SK-N-SH (cell line): ENCODE results near the gene ZNF487. TPM values are rescaled to one million over a fixed set of nuclear protein-coding genes. Genes with fewer than 3 reads are reported as not detected.

ENCODE experiments used
- CTCF ChIA-PET: fragments of 300-600, 350-600 bp; formaldehyde crosslinking; extraction: SDS; loops from one replicate; lab custom pipeline; 2021; lab: Yijun Ruan, JAX
- POLR2A ChIA-PET: fragments of 350-600 bp; sonication (Branson Sonifier 250); formaldehyde crosslinking; extraction: SDS; loops from one replicate; lab custom pipeline; 2020; ENCODE audit warnings: antibody characterized with exemption, inconsistent platforms; lab: Yijun Ruan, JAX
- DNase-seq: peaks from one replicate; pipeline ENCODE4 v3.0.0; 2012
- H2AFZ ChIP-seq: fragments of 200-600 bp; sonication (generic); 2 replicates; pipeline ENCODE4 v1.8.1; 2016; ENCODE audit warnings: antibody characterized with exemption, mild to moderate bottlenecking, low read depth
- H3F3A ChIP-seq: fragments of 200-600 bp; sonication (generic); replicated peaks from 2 replicates; pipeline ENCODE3; 2016; ENCODE audit warnings: antibody characterized with exemption, mild to moderate bottlenecking; ENCODE audit not compliant: insufficient read depth
- H3K27ac ChIP-seq, 2 experiments: fragments of 200-500 bp in 1 of 2; fragments of 200-600 bp in 1 of 2; sonication (Bioruptor generic) in 1 of 2; sonication (generic), shearing (Covaris generic) in 1 of 2; 2 replicates each; pipeline versions ENCODE4 v1.5.1 to v1.6.1; 2014 to 2016; ENCODE audit warnings: low read depth in 2 of 2, inconsistent platforms in 1 of 2, low read length in 1 of 2, mild to moderate bottlenecking in 1 of 2, mixed read lengths in 1 of 2
- H3K27me3 ChIP-seq: fragments of 200-600 bp; sonication (generic), shearing (Covaris generic); 2 replicates; pipeline ENCODE4 v1.6.1; 2016; ENCODE audit warnings: mixed run types; ENCODE audit not compliant: insufficient read depth
- H3K36me3 ChIP-seq, 2 experiments: fragments of 200-500 bp in 1 of 2; fragments of 200-600 bp in 1 of 2; sonication (Bioruptor generic) in 1 of 2; sonication (generic) in 1 of 2; replicated peaks in 1 of 2; 2 replicates each; pipeline versions ENCODE3 to v1.5.1; 2014 to 2016; ENCODE audit warnings: low read length in 1 of 2, mild to moderate bottlenecking in 1 of 2; ENCODE audit not compliant: insufficient read depth in 2 of 2, control insufficient read depth in 1 of 2
- H3K4me1 ChIP-seq, 2 experiments: fragments of 200-500 bp in 1 of 2; fragments of 200-600 bp in 1 of 2; sonication (Bioruptor generic) in 1 of 2; sonication (generic), shearing (Covaris generic) in 1 of 2; 2 replicates each; pipeline versions ENCODE4 v1.5.1 to v1.6.1; 2014 to 2016; ENCODE audit warnings: low read depth in 1 of 2, low read length in 1 of 2, mixed run types in 1 of 2; ENCODE audit not compliant: insufficient read depth in 2 of 2, control insufficient read depth in 1 of 2
- H3K4me2 ChIP-seq: fragments of 200-600 bp; sonication (generic), shearing (Covaris generic); 2 replicates; pipeline ENCODE4 v1.6.1; 2017; ENCODE audit warnings: mixed run types
- H3K4me3 ChIP-seq, 2 experiments: fragments of 200-500 bp in 1 of 2; fragments of 200-600 bp in 1 of 2; sonication (Bioruptor generic) in 1 of 2; sonication (generic), shearing (Covaris generic) in 1 of 2; 2 replicates each; pipeline versions ENCODE4 v1.5.1 to v1.8.1; 2014 to 2016; ENCODE audit warnings: low read depth in 2 of 2, inconsistent platforms in 1 of 2, low read length in 1 of 2, mild to moderate bottlenecking in 1 of 2, mixed read lengths in 1 of 2, moderate library complexity in 1 of 2
- H3K79me2 ChIP-seq: fragments of 200-600 bp; sonication (generic); 2 replicates; pipeline ENCODE4 v1.8.1; 2017; ENCODE audit warnings: mild to moderate bottlenecking; ENCODE audit not compliant: insufficient read depth
- H3K9ac ChIP-seq: fragments of 200-600 bp; sonication (generic); 2 replicates; pipeline ENCODE4 v1.6.1; 2017; ENCODE audit warnings: mixed run types
- H3K9me2 ChIP-seq: fragments of 200-600 bp; sonication (generic); 2 replicates; pipeline ENCODE4 v1.6.1; 2017; ENCODE audit warnings: mixed run types
- H3K9me3 ChIP-seq: fragments of 200-600 bp; sonication (generic); 2 replicates; pipeline ENCODE4 v1.6.1; 2017; ENCODE audit warnings: mixed run types, mild to moderate bottlenecking, moderate library complexity
- H4K20me1 ChIP-seq: fragments of 200-600 bp; sonication (generic); 2 replicates; pipeline ENCODE4 v1.6.1; 2017; ENCODE audit warnings: mild to moderate bottlenecking, mixed run types; ENCODE audit not compliant: insufficient read depth
- ELF1 ChIP-seq: IDR thresholded peaks from 2 replicates; pipeline ENCODE4 v1.4.0; 2012
- EP300 ChIP-seq, 2 experiments: IDR thresholded peaks; 2 replicates each; pipeline versions ENCODE4 v1.4.0 to v1.6.1; 2012; ENCODE audit warnings: borderline replicate concordance in 1 of 2, low read depth in 1 of 2, low read length in 1 of 2
- FOSL2 ChIP-seq: IDR thresholded peaks from 2 replicates; pipeline ENCODE4 v1.4.0; 2012; ENCODE audit warnings: low read depth, mild to moderate bottlenecking, moderate library complexity, borderline replicate concordance
- GABPA ChIP-seq: IDR thresholded peaks from 2 replicates; pipeline ENCODE4 v1.4.0; 2012; ENCODE audit warnings: low read depth, mild to moderate bottlenecking
- IRF3 ChIP-seq: fragments of 150-350 bp; IDR thresholded peaks from 2 replicates; pipeline ENCODE4 v1.6.1; 2016; ENCODE audit warnings: mild to moderate bottlenecking, low read depth, low read length
- NFIC ChIP-seq: IDR thresholded peaks from 2 replicates; pipeline ENCODE4 v1.4.0; 2012; ENCODE audit warnings: borderline replicate concordance
- NRF1 ChIP-seq: IDR thresholded peaks from 2 replicates; pipeline ENCODE4 v1.6.1; 2012; ENCODE audit warnings: low read depth, mild to moderate bottlenecking, low read length
- REST ChIP-seq: IDR thresholded peaks from 2 replicates; pipeline ENCODE4 v1.6.1; 2012; ENCODE audit warnings: mild to moderate bottlenecking, low read depth, low read length, moderate library complexity
- RXRA ChIP-seq: IDR thresholded peaks from 2 replicates; pipeline ENCODE4 v1.4.0; 2012; ENCODE audit warnings: low read depth, mild to moderate bottlenecking, borderline replicate concordance
- SIN3A ChIP-seq: IDR thresholded peaks from 2 replicates; pipeline ENCODE4 v1.6.1; 2012; ENCODE audit warnings: low read depth, mild to moderate bottlenecking, low read length, moderate library complexity, borderline replicate concordance
- SMC3 ChIP-seq: IDR thresholded peaks from 2 replicates; pipeline ENCODE4 v1.6.1; 2012; ENCODE audit warnings: low read depth, low read length, improper control_type of control experiment
- polyA plus RNA-seq, 3 experiments: library from polyadenylated mRNA; depleted of rRNA; stranded (reverse); fragments of >200 nt; gene quantifications; 2 replicates each; pipeline ENCODE4 v1.2.3, GENCODE V29; 2012
- TF ChIP-seq, protein P1 (sequence below): IDR thresholded peaks from 2 replicates; pipeline ENCODE4 v1.4.0; 2012; ENCODE audit warnings: low read depth
- TF ChIP-seq, protein P2 (sequence below): fragments of 150-350 bp; IDR thresholded peaks from 2 replicates; pipeline ENCODE4 v1.6.1; 2017; ENCODE audit warnings: antibody characterized with exemption, low read length, low read depth, borderline replicate concordance
- TF ChIP-seq, protein P3 (sequence below): IDR thresholded peaks from 2 replicates; pipeline ENCODE4 v1.4.0; 2012; ENCODE audit warnings: low read depth, borderline replicate concordance

ZNF487 gene
- polyA plus RNA-seq, 1 of the 3 experiments (the other 2 are of a cell fraction), result 2.7 TPM

DNA sequence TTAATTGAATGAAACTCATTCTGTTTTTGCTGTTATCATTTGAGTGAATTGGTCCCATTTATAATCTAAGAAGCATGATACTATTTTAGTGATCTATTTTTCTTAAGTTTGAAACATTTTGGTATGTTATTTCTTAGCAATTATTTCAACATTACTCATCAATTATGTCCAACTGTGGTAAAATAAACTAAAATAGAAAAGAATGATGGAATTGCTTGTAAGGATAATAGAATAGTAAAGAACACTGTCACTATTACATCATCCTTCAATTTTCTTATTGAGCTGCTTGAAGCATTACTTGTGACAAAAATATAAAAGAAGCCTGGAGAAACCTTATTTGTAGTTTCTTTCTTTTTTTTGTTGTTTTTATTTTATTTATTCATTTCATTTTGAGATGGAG is 42.4 kb downstream of the ZNF487 start:
- H3K4me2 ChIP-seq, result no peak overlapping the region
- H3K36me3 ChIP-seq, result peaks cover 0 to 11% of the 10 kb centered on the region in 2 experiments
- DNase-seq, result no peak
- no peak overlapping the region for H3K9ac ChIP-seq
- H3K9me3 ChIP-seq, result peaks cover 11% of the 10 kb centered on the region
- H3F3A ChIP-seq, result peaks cover 7% of the 10 kb centered on the region
- no peaks in the 10 kb centered on the region for H4K20me1 ChIP-seq
- no peak overlapping the region for H3K4me3 ChIP-seq
- no peaks in the 10 kb centered on the region for H3K9me2 ChIP-seq
- H2AFZ ChIP-seq, result no peak overlapping the region
- CTCF ChIA-PET, result no interaction called here
- POLR2A ChIA-PET, result no interaction called here
- no peak for TF ChIP-seq EP300 (IDR thresholded peaks at IDR 0.05; ENCODE audit: borderline replicate concordance in 1 of 2, low read depth in 1 of 2, low read length in 1 of 2)
- TF ChIP-seq NRF1, result no peak
- no peak for TF ChIP-seq NFIC
- no peak for TF ChIP-seq SIN3A
- no peak for TF ChIP-seq GABPA
- TF ChIP-seq RXRA, result no peak
- no peak for TF ChIP-seq FOSL2
- TF ChIP-seq, protein P1, sequence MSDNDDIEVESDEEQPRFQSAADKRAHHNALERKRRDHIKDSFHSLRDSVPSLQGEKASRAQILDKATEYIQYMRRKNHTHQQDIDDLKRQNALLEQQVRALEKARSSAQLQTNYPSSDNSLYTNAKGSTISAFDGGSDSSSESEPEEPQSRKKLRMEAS, result no peak
- no peak for TF ChIP-seq ELF1
- TF ChIP-seq, protein P2, sequence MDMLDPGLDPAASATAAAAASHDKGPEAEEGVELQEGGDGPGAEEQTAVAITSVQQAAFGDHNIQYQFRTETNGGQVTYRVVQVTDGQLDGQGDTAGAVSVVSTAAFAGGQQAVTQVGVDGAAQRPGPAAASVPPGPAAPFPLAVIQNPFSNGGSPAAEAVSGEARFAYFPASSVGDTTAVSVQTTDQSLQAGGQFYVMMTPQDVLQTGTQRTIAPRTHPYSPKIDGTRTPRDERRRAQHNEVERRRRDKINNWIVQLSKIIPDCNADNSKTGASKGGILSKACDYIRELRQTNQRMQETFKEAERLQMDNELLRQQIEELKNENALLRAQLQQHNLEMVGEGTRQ, result no peak
- no peak for TF ChIP-seq SMC3
- TF ChIP-seq, protein P3, sequence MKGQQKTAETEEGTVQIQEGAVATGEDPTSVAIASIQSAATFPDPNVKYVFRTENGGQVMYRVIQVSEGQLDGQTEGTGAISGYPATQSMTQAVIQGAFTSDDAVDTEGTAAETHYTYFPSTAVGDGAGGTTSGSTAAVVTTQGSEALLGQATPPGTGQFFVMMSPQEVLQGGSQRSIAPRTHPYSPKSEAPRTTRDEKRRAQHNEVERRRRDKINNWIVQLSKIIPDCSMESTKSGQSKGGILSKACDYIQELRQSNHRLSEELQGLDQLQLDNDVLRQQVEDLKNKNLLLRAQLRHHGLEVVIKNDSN, result no peak
- TF ChIP-seq REST, result no peak
- no peak for TF ChIP-seq IRF3
- H3K79me2 ChIP-seq, result no peaks in the 10 kb centered on the region
- H3K27me3 ChIP-seq, result no peaks in the 10 kb centered on the region
- H3K27ac ChIP-seq, result peak overlapping the region in 1 of 2 experiments; percentile 35; a peak in 1 of 4 replicates
- no peaks in the 10 kb centered on the region for H3K4me1 ChIP-seq
